OCI-LY1 (cell line): ENCODE measurements around the gene NEDD4L.

Experiments
- CTCF ChIP-seq: fragments of 200-600 bp; sonication (generic), shearing (Covaris generic); IDR thresholded peaks from 2 replicates; pipeline ENCODE4 v1.5.1; 2017; ENCODE audit warnings: mild to moderate bottlenecking, antibody characterized with exemption, low read length, moderate library complexity, mixed read lengths
- EZH2 ChIP-seq: fragments of 200-600 bp; sonication (generic), shearing (Covaris generic); IDR thresholded peaks from 2 replicates; pipeline ENCODE4 v1.8.0; 2017; ENCODE audit warnings: borderline replicate concordance, mixed run types, mild to moderate bottlenecking, antibody characterized with exemption, low read length, moderate library complexity, mixed read lengths

DNA sequence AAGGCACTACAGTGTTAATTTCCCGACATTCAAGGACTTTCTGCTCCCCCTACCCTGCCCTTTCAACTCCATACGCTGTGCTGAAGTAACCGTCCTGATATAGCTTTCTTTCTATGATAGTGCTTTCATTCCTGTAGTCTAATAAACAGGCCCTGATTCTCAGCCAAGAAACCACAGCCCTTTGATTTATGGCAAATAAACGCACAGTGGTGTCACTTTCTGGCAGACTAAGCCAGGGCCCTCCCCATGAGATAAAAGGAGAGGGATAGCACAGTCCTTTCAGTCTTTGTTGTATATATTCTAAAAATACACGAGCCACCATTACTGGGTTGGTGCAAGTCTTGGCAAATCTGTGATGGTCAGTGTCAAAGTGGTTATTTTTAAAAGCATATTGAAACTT, 293.7 kb downstream of the NEDD4L start:
- TF ChIP-seq CTCF (no peak), EZH2 (no peak)
